Neuron (in vitro differentiated cells): ENCODE data around the gene NLRC5.
"Not testable (repeated sequence)": the region's sequence is repeated elsewhere in the genome, so short reads cannot be mapped to it uniquely, and the experiment has no call there.

Experiments used
- H2AFZ ChIP-seq: one replicate; pipeline ENCODE4 v1.6.1; 2013; ENCODE audit warnings: low read depth, mild to moderate bottlenecking, inconsistent platforms, low read length, moderate library complexity
- H3K27me3 ChIP-seq: one replicate; pipeline ENCODE4 v1.6.1; 2013; ENCODE audit warnings: low read length; ENCODE audit not compliant: insufficient read depth
- H3K36me3 ChIP-seq: one replicate; pipeline ENCODE4 v1.6.1; 2013; ENCODE audit warnings: low read length; ENCODE audit not compliant: insufficient read depth
- H3K4me1 ChIP-seq: one replicate; pipeline ENCODE4 v1.6.1; 2013; ENCODE audit warnings: low read length; ENCODE audit not compliant: insufficient read depth
- H3K4me3 ChIP-seq: 2 replicates; pipeline ENCODE4 v1.5.1; 2013; ENCODE audit warnings: mild to moderate bottlenecking, low read length, moderate library complexity
- H3K9me3 ChIP-seq: one replicate; pipeline ENCODE4 v1.6.1; 2013; ENCODE audit warnings: low read length

NLRC5 gene

GRCh38 chr16:57087003-57087402, 97.6 kb downstream of the NLRC5 start:
- Histone ChIP-seq H3K27me3 (no peaks in the 10 kb centered on the region), H3K4me1 (peaks cover 14% of the 10 kb centered on the region), H3K36me3 (no peaks in the 10 kb centered on the region), H3K9me3 (no peaks in the 10 kb centered on the region), H2AFZ (no peak overlapping the region), H3K4me3 (no peak overlapping the region)

- Histone ChIP-seq H2AFZ (no peak overlapping the region), H3K9me3 (no peaks in the 10 kb centered on the region), H3K4me3 (no peak overlapping the region), H3K4me1 (peaks cover 19% of the 10 kb centered on the region), H3K36me3 (no peaks in the 10 kb centered on the region), H3K27me3 (no peaks in the 10 kb centered on the region)
These were observed 100.0 kb downstream of the NLRC5 start for GRCh38 chr16:57089406-57089805.

GRCh38 chr16:57091200-57091974, 102.0 kb downstream of the NLRC5 start:
- H3K4me1 ChIP-seq: peaks cover 19% of the 10 kb centered on the region
- no peaks in the 10 kb centered on the region for H3K27me3 ChIP-seq
- peak overlapping the region; percentile 94 for H2AFZ ChIP-seq
- peak overlapping the region; percentile 76 for H3K4me3 ChIP-seq
- H3K36me3 ChIP-seq: no peaks in the 10 kb centered on the region
- no peaks in the 10 kb centered on the region for H3K9me3 ChIP-seq

GRCh38 chr16:57091975-57092785, 102.8 kb downstream of the NLRC5 start, which contains the start of gene CPNE2:
Gene CPNE2 (plus strand): TSS chr16:57092583. CDS start chr16:57110743, 18,160 bp downstream.
- Histone ChIP-seq H3K9me3 (no peaks in the 10 kb centered on the region), H3K27me3 (no peaks in the 10 kb centered on the region), H3K4me3 (peak within 1 kb of the TSS; percentile 76), H2AFZ (peak within 1 kb of the TSS; percentile 94), H3K4me1 (peaks cover 19% of the 10 kb centered on the region), H3K36me3 (no peaks in the 10 kb centered on the region)

GRCh38 chr16:57092786-57093411, 103.5 kb downstream of the NLRC5 start:
- no peaks in the 10 kb centered on the region for H3K36me3 ChIP-seq
- peaks cover 19% of the 10 kb centered on the region for H3K4me1 ChIP-seq
- peak overlapping the region; percentile 76 for H3K4me3 ChIP-seq
- no peaks in the 10 kb centered on the region for H3K9me3 ChIP-seq
- H3K27me3 ChIP-seq: no peaks in the 10 kb centered on the region
- peak overlapping the region; percentile 49 for H2AFZ ChIP-seq

GRCh38 chr16:57093666-57094564, 104.6 kb downstream of the NLRC5 start:
- Histone ChIP-seq H3K9me3 (no peaks in the 10 kb centered on the region), H2AFZ (no peak overlapping the region), H3K27me3 (no peaks in the 10 kb centered on the region), H3K36me3 (no peaks in the 10 kb centered on the region), H3K4me3 (peak overlapping the region; percentile 76), H3K4me1 (peaks cover 19% of the 10 kb centered on the region)

GRCh38 chr16:57094911-57095310, 105.6 kb downstream of the NLRC5 start:
- peaks cover 19% of the 10 kb centered on the region for H3K4me1 ChIP-seq
- H3K9me3 ChIP-seq: no peaks in the 10 kb centered on the region
- H3K36me3 ChIP-seq: no peaks in the 10 kb centered on the region
- H3K27me3 ChIP-seq: no peaks in the 10 kb centered on the region
- H3K4me3 ChIP-seq: no peak overlapping the region
- no peak overlapping the region for H2AFZ ChIP-seq

- H3K36me3 ChIP-seq: no peaks in the 10 kb centered on the region
- peaks cover 17% of the 10 kb centered on the region for H3K4me1 ChIP-seq
- no peaks in the 10 kb centered on the region for H3K9me3 ChIP-seq
- H3K4me3 ChIP-seq: no peak overlapping the region
- no peaks in the 10 kb centered on the region for H3K27me3 ChIP-seq
- no peak overlapping the region for H2AFZ ChIP-seq
These were observed 106.8 kb downstream of the NLRC5 start for GRCh38 chr16:57096192-57096591.

GRCh38 chr16:57096793-57097192, 107.4 kb downstream of the NLRC5 start:
- Histone ChIP-seq H3K9me3 (no peaks in the 10 kb centered on the region), H3K36me3 (no peaks in the 10 kb centered on the region), H3K4me3 (no peak overlapping the region), H3K4me1 (peaks cover 11% of the 10 kb centered on the region), H3K27me3 (no peaks in the 10 kb centered on the region), H2AFZ (no peak overlapping the region)

GRCh38 chr16:57098188-57098841, 109.0 kb downstream of the NLRC5 start:
- Histone ChIP-seq H3K9me3 (no peaks in the 10 kb centered on the region), H3K27me3 (no peaks in the 10 kb centered on the region), H2AFZ (no peak overlapping the region), H3K36me3 (no peaks in the 10 kb centered on the region), H3K4me3 (no peak overlapping the region), H3K4me1 (peaks cover 10% of the 10 kb centered on the region)

- H3K9me3 ChIP-seq: not testable (repeated sequence)
These were observed 110.6 kb downstream of the NLRC5 start for GRCh38 chr16:57099965-57100364.

GRCh38 chr16:57100445-57100844, 111.1 kb downstream of the NLRC5 start:
- H3K4me1 ChIP-seq: peaks cover 6% of the 10 kb centered on the region
- H3K4me3 ChIP-seq: no peak overlapping the region
- no peak overlapping the region for H2AFZ ChIP-seq
- H3K9me3 ChIP-seq: no peaks in the 10 kb centered on the region
- H3K36me3 ChIP-seq: no peaks in the 10 kb centered on the region
- H3K27me3 ChIP-seq: no peaks in the 10 kb centered on the region

More at GRCh38 chr16:57099965-57100364, 110.6 kb downstream of the NLRC5 start:
- not testable (repeated sequence) for H3K27me3 ChIP-seq, H3K4me1 ChIP-seq, H2AFZ ChIP-seq, H3K36me3 ChIP-seq, H3K4me3 ChIP-seq
